ENCODE data around the gene KMT2A. TPM values are rescaled to one million over a fixed set of nuclear protein-coding genes. Genes with fewer than 3 reads are reported as not detected.

Gene KMT2A
- total and polyA plus RNA-seq, 2 experiments from 2014 or later, result 34.3 to 72.2 TPM

- TF ChIP-seq ZNF462 (CRISPR knock-in tag; IDR thresholded peaks at IDR 0.05) (no peak), NANOG (IDR thresholded peaks at IDR 0.05; ENCODE audit: borderline replicate concordance) (no peak), JUNB (IDR thresholded peaks at IDR 0.05; ENCODE audit: unreplicated experiment) (no peak)
Measured at GRCh38 chr11:118524356-118524755, 88.1 kb downstream of the KMT2A start (continued).

GRCh38 chr11:118524757-118525470 is 88.6 kb downstream of the KMT2A start:
- TF ChIP-seq ZNF462 (CRISPR knock-in tag; IDR thresholded peaks at IDR 0.05) (no peak), ETS1 (IDR thresholded peaks at IDR 0.05) (no peak), EZH2 (IDR thresholded peaks at IDR 0.05; ENCODE audit: low read depth, unreplicated experiment) (no peak)
- peaks cover 21% of the 10 kb centered on the region for H3K4me1 Mint-ChIP-seq
- Histone ChIP-seq H3F3A (replicated peaks; ENCODE audit: low read depth) (peaks cover 37% of the 10 kb centered on the region; the same call in 1 of the 2 replicates), H3K27ac (ENCODE audit: low read depth) (peak overlapping the region; percentile 55; the same call in 1 of the 2 replicates), H3K79me2 (replicated peaks; ENCODE audit: insufficient read depth) (no peaks in the 10 kb centered on the region), H3K4me3 (no peak overlapping the region), H4K20me1 (replicated peaks; ENCODE audit: insufficient read depth) (peaks cover 12% of the 10 kb centered on the region), H3K4me1 (ENCODE audit: insufficient read depth) (peaks cover 9% of the 10 kb centered on the region; the same call in 1 of the 2 replicates), H3K9me2 (ENCODE audit: insufficient read depth) (no peaks in the 10 kb centered on the region; the same call in 1 of the 2 replicates), H3K36me3 (ENCODE audit: insufficient read depth) (peaks cover 31% of the 10 kb centered on the region), H3K27me3 (ENCODE audit: insufficient read depth) (peaks cover 4% of the 10 kb centered on the region; the same call in 1 of the 2 replicates), H3K4me2 (no peak overlapping the region), H2AFZ (no peak overlapping the region)
- H3K9me3 Mint-ChIP-seq, result no peaks in the 10 kb centered on the region; the same call in 2 of the 3 replicates
- ATAC-seq (no peak), DNase-seq (ENCODE audit: low spot score) (no peak)
- no peak overlapping the region; the same call in 2 of the 3 replicates for H3K4me3 Mint-ChIP-seq
- H3K27me3 Mint-ChIP-seq (ENCODE audit: insufficient read depth, low read depth, poor library complexity), result peaks cover 15% of the 10 kb centered on the region
- H3K27ac Mint-ChIP-seq, result 0 out of 2 replicates have a peak overlapping the region, but pooled peaks have one; percentile 38
- peaks cover 48% of the 10 kb centered on the region for H3K36me3 Mint-ChIP-seq (ENCODE audit: low read depth)
